CMK (cell line): ENCODE results near the gene KIF24.
"Not testable (repeated sequence)": the region's sequence is repeated elsewhere in the genome, so short reads cannot be mapped to it uniquely, and the experiment has no call there.

Source experiments
- DNase-seq: peaks from one replicate; pipeline ENCODE4 v3.0.0-alpha.2; 2010; ENCODE audit warnings: low read depth

The KIF24 gene

GRCh38 chr9:34328500-34328986 lies 525 bp downstream of the KIF24 start:
- no peak for DNase-seq

DNA sequence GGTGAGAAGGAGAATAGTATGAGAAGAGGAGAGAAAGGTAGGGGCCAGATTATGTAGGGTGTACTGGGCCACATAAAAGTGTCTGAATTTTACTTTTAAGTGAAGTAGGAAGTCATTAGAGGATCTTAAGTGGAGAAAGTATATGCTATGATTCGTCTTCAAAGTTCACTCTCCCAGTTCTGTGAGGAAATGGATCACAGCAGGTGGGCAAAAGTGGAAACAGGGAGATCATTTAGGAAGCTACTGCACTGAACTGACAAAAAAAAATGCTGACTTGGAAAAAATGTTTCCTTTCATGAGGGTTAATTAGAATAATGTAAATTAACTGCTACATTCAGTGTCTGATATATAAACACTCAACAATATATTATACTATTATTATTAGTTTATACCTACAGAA lies 2.4 kb downstream of the KIF24 start:
- no peak for DNase-seq

DNA sequence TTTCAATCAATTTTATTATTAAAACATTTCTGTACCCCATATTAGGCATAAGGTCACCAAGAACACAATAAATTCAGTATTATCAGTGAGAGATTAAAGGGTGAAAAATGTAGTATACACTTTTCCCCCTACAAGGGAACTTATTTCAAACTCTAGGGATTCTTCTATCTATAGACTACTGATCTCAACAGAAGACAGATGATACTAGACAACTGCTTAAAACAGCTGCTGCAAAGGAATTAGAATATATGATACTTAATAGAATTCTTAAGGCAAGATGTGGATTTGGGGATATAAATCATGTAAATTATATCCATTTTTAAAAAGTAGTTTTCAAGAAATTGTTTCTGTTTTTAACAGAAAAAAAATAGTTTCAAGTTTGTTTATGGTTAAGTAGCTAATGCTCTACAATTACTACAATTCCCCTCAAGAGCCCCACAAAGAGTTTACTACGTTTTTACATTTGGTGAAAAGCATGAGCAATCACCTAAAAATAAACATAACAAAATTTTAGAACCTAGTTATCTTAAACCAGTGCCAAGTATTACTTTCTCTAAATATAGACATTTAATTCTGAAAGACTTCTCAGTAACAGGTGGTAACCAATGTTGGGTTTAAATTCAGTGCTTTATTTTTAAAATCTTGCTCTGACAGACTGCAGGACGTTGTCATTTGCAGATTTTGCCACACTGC lies 6.0 kb downstream of the KIF24 start:
- no peak for DNase-seq

DNA sequence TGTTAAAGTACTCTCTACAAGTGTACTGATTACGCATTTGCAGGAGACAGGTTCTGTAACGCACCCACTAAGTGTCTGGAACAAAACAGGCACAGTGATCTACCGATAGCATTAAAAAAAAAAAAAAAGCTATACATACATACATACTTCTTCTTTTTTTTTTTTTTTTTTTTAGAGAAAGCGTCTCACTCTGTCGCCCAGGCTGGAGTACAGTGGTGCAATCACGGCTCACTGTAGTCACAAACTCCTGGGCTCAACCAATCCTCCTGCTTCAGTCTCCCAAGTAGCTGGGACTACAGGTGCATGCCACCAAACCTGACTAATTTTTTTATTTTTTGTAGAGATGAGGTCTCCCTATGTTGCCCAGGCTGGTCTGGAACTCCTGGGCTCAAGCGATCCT lies 7.6 kb downstream of the KIF24 start:
- no peak for DNase-seq

GRCh38 chr9:34318163-34318790 lies 10.8 kb downstream of the KIF24 start:
- no peak for DNase-seq

- no peak for DNase-seq
Measured at GRCh38 chr9:34317436-34317835, 11.6 kb downstream of the KIF24 start.

DNA sequence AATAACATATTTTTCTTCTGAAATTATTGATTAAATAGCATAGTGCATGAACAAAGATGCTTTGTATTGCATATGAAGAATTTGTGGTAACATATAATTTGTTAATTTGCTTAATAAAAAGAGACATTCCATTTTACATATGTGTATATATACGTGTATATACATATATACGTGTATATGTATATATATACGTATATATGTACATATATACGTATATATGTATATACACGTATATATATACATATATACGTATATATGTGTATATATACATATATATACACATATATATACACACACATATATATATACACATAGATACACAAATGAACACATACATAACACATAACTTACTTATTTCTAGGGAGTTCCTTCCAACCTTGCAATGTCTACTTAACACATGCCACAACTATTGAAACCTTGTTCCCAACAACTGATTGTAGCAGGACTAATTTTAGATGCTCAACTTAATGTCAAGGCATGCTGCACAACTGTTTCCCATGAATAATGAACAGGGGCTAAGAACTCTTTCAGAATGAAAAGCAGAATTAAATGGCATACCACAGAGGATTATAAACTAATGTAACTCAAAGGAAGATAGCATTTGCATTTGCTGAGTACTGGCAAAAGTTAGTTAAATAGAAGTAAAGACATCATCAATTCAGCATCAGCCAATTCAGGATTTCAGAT lies 17.4 kb downstream of the KIF24 start:
- no peak for DNase-seq

GRCh38 chr9:34310215-34310614 lies 18.9 kb downstream of the KIF24 start:
- DNase-seq = no peak

GRCh38 chr9:34308316-34308715 lies 20.8 kb downstream of the KIF24 start:
- DNase-seq = not testable (repeated sequence)

- DNase-seq = not testable (repeated sequence)
Measured at GRCh38 chr9:34301064-34301463, 28.0 kb downstream of the KIF24 start.

GRCh38 chr9:34292552-34292951 lies 36.5 kb downstream of the KIF24 start:
- DNase-seq = no peak

DNA sequence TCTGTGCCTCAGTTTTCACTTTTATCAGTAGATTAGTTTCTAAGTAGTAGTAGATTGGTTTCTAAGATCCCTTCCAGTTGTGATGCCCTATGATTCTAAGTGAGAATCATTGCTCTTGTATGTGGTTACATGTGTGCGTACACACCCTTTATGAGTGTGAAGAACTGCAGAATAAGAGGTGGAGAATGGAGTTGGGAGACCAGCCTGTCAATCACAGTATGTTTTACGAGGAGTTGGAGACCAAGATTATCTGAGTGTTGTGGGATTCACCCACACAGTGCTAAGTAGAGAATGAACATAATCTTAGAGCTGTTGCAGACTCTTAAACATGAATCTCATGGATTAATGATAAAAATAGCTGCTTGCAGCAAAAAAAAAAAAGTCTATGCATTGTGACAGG lies 37.6 kb downstream of the KIF24 start:
- no peak for DNase-seq

GRCh38 chr9:34291023-34291422 lies 38.0 kb downstream of the KIF24 start:
- no peak for DNase-seq

DNA sequence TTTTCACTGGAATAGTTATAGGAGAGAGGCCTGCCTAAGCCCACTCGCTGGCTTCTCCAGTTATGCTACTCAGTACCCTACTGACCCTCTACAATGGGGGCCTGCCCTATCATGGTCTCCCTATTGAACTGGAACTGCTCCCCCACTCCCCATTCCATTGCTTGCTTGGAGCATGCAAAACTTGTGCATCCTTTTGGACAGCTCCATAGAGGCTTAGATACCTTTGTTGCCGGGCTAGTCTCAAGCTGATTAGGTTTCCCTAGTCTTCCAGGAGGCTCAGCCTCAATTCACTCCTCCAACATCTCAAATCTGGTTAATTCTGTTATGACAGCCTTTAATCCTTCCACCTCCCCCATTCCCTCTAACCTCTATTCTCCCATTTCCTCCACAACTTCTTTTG lies 39.9 kb downstream of the KIF24 start:
- DNase-seq = no peak

- no peak for DNase-seq
Measured at GRCh38 chr9:34282096-34282495, 47.0 kb downstream of the KIF24 start.

GRCh38 chr9:34279411-34279810 lies 49.7 kb downstream of the KIF24 start:
- no peak for DNase-seq
